K562 (cell line): ENCODE results near the gene DAP. TPM values are rescaled to one million over a fixed set of nuclear protein-coding genes. Genes with fewer than 3 reads are reported as not detected.

Experiments used
- ARID1B ChIP-seq: fragments of 450-650 bp; IDR thresholded peaks from 2 replicates; pipeline ENCODE4 v1.6.1; 2016; ENCODE audit warnings: antibody characterized with exemption, mild to moderate bottlenecking, inconsistent platforms
- CXXC5 ChIP-seq: fragments of 250-450 bp; sonication (Bioruptor Pico); IDR thresholded peaks from 2 replicates; pipeline ENCODE4 v1.8.0; 2022; ENCODE audit warnings: inconsistent platforms, mild to moderate bottlenecking, moderate library complexity
- ETV1 ChIP-seq: fragments of 450-650 bp; conservative IDR thresholded peaks from 2 replicates; pipeline ENCODE4 v1.6.1; 2016; ENCODE audit warnings: missing genetic modification characterization, control low read depth, low read depth, missing compliant biosample characterization
- FOXA3 ChIP-seq, 2 experiments: fragments of 450-650 bp in 1 of 2; sonication (generic) in 1 of 2; formaldehyde crosslinking; IDR thresholded peaks in 1 of 2; conservative IDR thresholded peaks in 1 of 2; 2 replicates each; pipeline versions ENCODE4 v1.4.0 to v1.8.0; 2020 to 2022; ENCODE audit warnings: mild to moderate bottlenecking in 2 of 2, missing genetic modification reagents in 1 of 2
- FOXM1 ChIP-seq, 2 experiments: fragments of 450-650 bp in 1 of 2; sonication (generic) in 1 of 2; formaldehyde crosslinking in 1 of 2; IDR thresholded peaks; 2 replicates each; pipeline versions ENCODE4 v1.6.1 to v1.9.0; 2017 to 2022; ENCODE audit warnings: low read depth in 2 of 2, mild to moderate bottlenecking in 2 of 2, missing genetic modification reagents in 1 of 2, moderate library complexity in 1 of 2
- MAFG ChIP-seq: fragments of 450-650 bp; conservative IDR thresholded peaks from 2 replicates; pipeline ENCODE4 v1.6.1; 2016; ENCODE audit warnings: missing genetic modification characterization, missing compliant biosample characterization
- MEIS2 ChIP-seq: fragments of 450-650 bp; IDR thresholded peaks from 2 replicates; pipeline ENCODE4 v1.6.1; 2014; ENCODE audit warnings: mild to moderate bottlenecking; ENCODE audit not compliant: partially characterized antibody
- MYC ChIP-seq, 2 experiments: fragments of 250-450 bp in 1 of 2; sonication (Bioruptor Pico) in 1 of 2; IDR thresholded peaks; 2 replicates each; pipeline versions ENCODE4 v1.5.1 to v1.6.1; 2012 to 2021; ENCODE audit warnings: low read depth in 2 of 2, borderline replicate concordance in 1 of 2, improper control_type of control experiment in 1 of 2, low read length in 1 of 2, mild to moderate bottlenecking in 1 of 2, moderate library complexity in 1 of 2
- SIN3A ChIP-seq, 2 experiments: fragments of 150-350 bp in 1 of 2; IDR thresholded peaks; 2 replicates each; pipeline ENCODE4 v1.6.1; 2011 to 2016; ENCODE audit warnings: borderline replicate concordance in 2 of 2, low read depth in 2 of 2, low read length in 2 of 2, mild to moderate bottlenecking in 2 of 2, moderate library complexity in 2 of 2; ENCODE audit not compliant: control insufficient read depth in 1 of 2
- SMAD4 ChIP-seq: fragments of 250-450 bp; sonication (Bioruptor Pico); conservative IDR thresholded peaks from 2 replicates; pipeline ENCODE4 v1.8.0; 2021; ENCODE audit warnings: inconsistent platforms, mild to moderate bottlenecking, moderate library complexity
- STAT5A ChIP-seq: IDR thresholded peaks from 2 replicates; pipeline ENCODE4 v1.6.1; 2012; ENCODE audit warnings: low read length, inconsistent platforms, borderline replicate concordance
- ZNF592 ChIP-seq: fragments of 450-650 bp; IDR thresholded peaks from 2 replicates; pipeline ENCODE4 v1.6.1; 2017; ENCODE audit warnings: antibody characterized with exemption, mild to moderate bottlenecking
- ZNF740 ChIP-seq, 3 experiments: fragments of 200-800 bp in 1 of 3; sonication (Bioruptor generic) in 1 of 3; sonication (generic) in 1 of 3; formaldehyde crosslinking in 1 of 3; IDR thresholded peaks; 2 replicates each; pipeline versions ENCODE4 v1.6.1 to v1.8.0; 2016 to 2022; ENCODE audit warnings: mild to moderate bottlenecking in 2 of 3, missing compliant biosample characterization in 2 of 3, missing genetic modification characterization in 2 of 3, missing genetic modification reagents in 1 of 3
- ZNF76 ChIP-seq: fragments of 250-450 bp; sonication (Bioruptor Pico); IDR thresholded peaks from 2 replicates; pipeline ENCODE4 v1.4.0; 2020; ENCODE audit warnings: mild to moderate bottlenecking, moderate library complexity, borderline replicate concordance
- polyA plus RNA-seq, 8 experiments: library from polyadenylated mRNA; depleted of rRNA in 4 of 8; stranded (reverse) in 5 of 8; unstranded in 3 of 8; fragments of >200 nt; fragmentation: Nextera tagmentation in 2 of 8; fragmentation: Illumina TruSeq in 1 of 8; extraction: Ambion mirVana in 2 of 8; extraction: Trizol in 1 of 8; gene quantifications; 2 replicates each; pipeline versions ENCODE4 v1.2.1 to v1.2.3, GENCODE V29; 2011 to 2014; ENCODE audit warnings: inconsistent platforms in 1 of 8, missing spikeins in 1 of 8
- total RNA-seq, 7 experiments: library from RNA; depleted of rRNA in 6 of 7; stranded (reverse); fragments of >200 nt in 6 of 7; fragmentation: Illumina TruSeq in 2 of 7; extraction: Trizol in 2 of 7; gene quantifications; 2 replicates each; pipeline versions ENCODE4 v1.2.1 to v1.2.3, GENCODE V29; 2011 to 2021; ENCODE audit warnings: low replicate concordance in 1 of 7
- TF ChIP-seq, protein P1 (sequence below), 2 experiments: fragments of 150-350 bp in 1 of 2; IDR thresholded peaks; 2 replicates each; pipeline ENCODE4 v1.6.1; 2012 to 2016; ENCODE audit warnings: low read depth in 2 of 2, low read length in 2 of 2, mild to moderate bottlenecking in 1 of 2, moderate library complexity in 1 of 2

The DAP gene
- total and polyA plus RNA-seq, 9 of the 15 experiments (the other 6 are each of a cell fraction or from before 2014, with no cell fraction given): 14.1 to 151 (median 34.5) TPM

DNA sequence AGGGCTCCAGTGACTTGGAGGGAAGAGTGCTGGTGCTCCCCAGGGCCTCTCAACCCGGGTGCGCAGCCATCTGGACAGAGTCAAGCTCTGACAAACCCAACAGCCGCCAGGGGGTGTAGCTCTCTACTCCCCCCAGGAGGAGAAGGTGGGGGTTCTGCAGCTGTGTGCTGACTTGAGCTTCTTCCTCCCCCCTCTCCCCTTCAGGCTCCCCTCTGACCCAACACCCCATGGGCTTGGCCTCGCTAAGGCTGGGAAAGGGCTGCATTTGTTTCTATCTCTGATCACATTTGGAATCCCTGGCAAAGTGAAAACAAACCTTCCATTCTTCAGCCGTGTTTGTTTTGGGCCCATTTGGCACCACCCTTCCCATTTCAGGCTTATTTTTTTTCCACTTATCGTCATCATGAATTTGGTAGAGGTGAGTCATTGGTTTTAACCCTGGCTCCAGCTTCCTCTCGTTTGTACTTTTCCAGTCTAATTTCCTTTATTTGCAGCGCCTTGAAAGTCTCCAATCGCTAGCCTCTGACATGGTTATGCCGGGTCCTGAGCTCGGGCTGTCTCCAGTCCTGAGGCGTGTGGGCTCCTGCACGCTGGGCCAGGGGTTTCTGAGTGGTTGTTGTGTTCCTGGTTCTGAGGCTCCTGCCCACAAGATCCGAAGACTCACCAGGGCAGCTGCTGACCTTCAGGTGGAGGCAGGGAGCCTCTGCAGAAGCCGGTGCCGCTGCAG is 36.1 kb downstream of the DAP start (continued):
- TF ChIP-seq FOXA3 (CRISPR knock-in tag; conservative IDR thresholded peaks at IDR 0.05 in 1 of 2, IDR thresholded peaks at IDR 0.05 in 1 of 2) (peak; percentile 72 to 78; a peak in 3 of 4 replicates), ETV1 (tag) (0 out of 2 replicates have a peak, but pooled peaks have one; percentile 31), ZNF740 (CRISPR knock-in tag; IDR thresholded peaks at IDR 0.05) (peak; percentile 97), ZNF740 (tag; IDR thresholded peaks at IDR 0.05) (peak in 1 of 2 experiments; percentile 80; a peak in 2 of 4 replicates), ZNF592 (peak; percentile 87), SMAD4 (CRISPR knock-in tag) (peak; percentile 75), ARID1B (peak; percentile 70), SIN3A (IDR thresholded peaks at IDR 0.05; ENCODE audit: borderline replicate concordance in 2 of 2, control insufficient read depth in 1 of 2, low read depth in 2 of 2, low read length in 2 of 2) (peak; percentile 31 to 64; a peak in 1 of 4 replicates), MEIS2 (peak; percentile 12), MYC (IDR thresholded peaks at IDR 0.05; ENCODE audit: low read depth, low read length) (peak; percentile 43; the same call in 1 of the 2 replicates), MYC (CRISPR knock-in tag; IDR thresholded peaks at IDR 0.05; ENCODE audit: borderline replicate concordance, low read depth) (no peak), MAFG (tag) (peak; percentile 22), STAT5A (peak; percentile 41; the same call in 1 of the 2 replicates), CXXC5 (CRISPR knock-in tag) (peak; percentile 45; the same call in 1 of the 2 replicates), ZNF76 (CRISPR knock-in tag) (0 out of 2 replicates have a peak, but pooled peaks have one; percentile 8), FOXM1 (IDR thresholded peaks at IDR 0.05; ENCODE audit: low read depth) (peak; percentile 33; the same call in 1 of the 2 replicates), FOXM1 (CRISPR knock-in tag; IDR thresholded peaks at IDR 0.05; ENCODE audit: low read depth) (no peak)
- TF ChIP-seq, protein P1, sequence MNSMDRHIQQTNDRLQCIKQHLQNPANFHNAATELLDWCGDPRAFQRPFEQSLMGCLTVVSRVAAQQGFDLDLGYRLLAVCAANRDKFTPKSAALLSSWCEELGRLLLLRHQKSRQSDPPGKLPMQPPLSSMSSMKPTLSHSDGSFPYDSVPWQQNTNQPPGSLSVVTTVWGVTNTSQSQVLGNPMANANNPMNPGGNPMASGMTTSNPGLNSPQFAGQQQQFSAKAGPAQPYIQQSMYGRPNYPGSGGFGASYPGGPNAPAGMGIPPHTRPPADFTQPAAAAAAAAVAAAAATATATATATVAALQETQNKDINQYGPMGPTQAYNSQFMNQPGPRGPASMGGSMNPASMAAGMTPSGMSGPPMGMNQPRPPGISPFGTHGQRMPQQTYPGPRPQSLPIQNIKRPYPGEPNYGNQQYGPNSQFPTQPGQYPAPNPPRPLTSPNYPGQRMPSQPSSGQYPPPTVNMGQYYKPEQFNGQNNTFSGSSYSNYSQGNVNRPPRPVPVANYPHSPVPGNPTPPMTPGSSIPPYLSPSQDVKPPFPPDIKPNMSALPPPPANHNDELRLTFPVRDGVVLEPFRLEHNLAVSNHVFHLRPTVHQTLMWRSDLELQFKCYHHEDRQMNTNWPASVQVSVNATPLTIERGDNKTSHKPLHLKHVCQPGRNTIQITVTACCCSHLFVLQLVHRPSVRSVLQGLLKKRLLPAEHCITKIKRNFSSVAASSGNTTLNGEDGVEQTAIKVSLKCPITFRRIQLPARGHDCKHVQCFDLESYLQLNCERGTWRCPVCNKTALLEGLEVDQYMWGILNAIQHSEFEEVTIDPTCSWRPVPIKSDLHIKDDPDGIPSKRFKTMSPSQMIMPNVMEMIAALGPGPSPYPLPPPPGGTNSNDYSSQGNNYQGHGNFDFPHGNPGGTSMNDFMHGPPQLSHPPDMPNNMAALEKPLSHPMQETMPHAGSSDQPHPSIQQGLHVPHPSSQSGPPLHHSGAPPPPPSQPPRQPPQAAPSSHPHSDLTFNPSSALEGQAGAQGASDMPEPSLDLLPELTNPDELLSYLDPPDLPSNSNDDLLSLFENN (IDR thresholded peaks at IDR 0.05; ENCODE audit: low read depth in 2 of 2, low read length in 2 of 2): 0 out of 4 replicates have a peak, but pooled peaks of 1 of the 2 experiments have one; percentile 42
